NOMO-1 treated with dmso at 0.1 percent for 144 hours (cell line): ENCODE measurements around the gene IFI27L1.

ENCODE experiments used
- DNase-seq: peaks from one replicate; lab custom pipeline; 2025; ENCODE audit not compliant: unreplicated experiment; lab: John Stamatoyannopoulos, UW

The IFI27L1 gene

DNA sequence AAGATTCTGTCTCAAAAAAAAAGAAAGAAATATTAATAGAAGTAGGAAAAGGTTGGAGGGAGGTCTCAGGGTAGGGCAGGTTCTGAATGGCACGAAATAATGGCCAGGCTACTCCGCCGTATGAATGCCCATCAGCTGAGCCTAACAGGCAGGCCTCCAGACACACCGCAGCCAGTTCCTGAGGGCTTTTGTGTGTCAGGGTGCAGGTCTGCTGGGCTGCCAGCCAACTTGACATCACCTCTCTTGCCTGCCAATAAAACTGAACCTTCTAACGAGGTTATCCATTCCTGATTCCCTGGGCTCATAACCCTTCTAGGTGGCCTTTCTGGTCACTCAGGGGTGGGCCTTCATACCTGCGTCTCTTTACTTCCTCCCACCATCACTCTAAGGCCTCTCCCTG, 32.4 kb downstream of the IFI27L1 start:
- DNase-seq: no peak

DNA sequence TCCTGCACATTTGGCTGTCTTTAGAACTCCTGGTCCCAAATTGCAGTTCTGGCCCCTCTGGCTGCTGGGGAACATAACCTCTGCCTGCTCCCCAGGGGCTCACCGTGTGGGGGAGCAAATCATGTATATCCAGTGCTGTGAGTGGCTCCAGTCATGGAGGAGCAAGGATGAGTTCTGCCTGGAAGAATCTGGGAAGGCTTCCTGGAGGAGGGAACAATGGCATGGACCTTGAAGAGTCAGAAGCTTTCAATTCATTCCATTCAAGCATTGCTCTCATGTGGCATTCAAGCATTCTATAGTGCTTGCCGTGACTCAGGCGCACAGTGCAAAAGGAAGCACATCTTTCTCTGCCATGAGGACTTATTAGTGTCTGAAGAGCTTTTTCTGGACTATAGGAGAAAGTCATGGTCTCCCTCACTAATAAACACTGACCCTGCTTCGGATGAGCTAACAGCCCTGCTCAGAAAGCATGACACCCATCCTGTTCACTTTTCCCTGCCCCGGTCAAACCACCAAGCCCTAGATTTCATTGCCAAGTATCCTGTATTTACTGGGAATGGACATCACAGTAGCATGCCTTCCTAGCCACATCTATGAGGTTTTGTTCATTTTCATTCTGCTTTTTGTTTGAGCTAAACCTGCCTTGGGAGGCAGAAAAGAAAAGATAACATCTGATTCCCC, 32.9 kb downstream of the IFI27L1 start:
- DNase-seq: no peak

DNA sequence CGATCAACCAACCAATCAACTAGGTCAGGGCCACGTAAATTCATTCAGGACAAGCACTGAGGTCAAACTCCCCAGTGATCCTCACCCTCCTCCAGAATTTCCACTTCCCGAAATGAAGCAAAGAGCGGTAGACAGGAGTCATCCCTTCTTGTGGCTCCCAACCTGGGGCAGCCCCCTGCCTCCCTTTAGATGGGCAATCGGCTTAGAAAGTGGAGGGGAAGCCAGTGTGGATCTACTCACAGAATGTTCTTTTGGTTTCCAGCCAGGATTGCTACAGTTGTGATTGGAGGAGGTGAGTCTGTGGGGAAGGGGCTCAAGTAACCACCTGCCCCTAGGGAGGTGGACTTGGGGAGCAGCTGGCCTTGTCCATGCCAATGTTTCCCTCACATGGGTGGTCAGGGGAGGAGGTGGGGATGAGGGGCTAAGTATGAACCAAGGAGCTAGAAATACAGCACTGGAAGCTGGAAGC, 33.5 kb downstream of the IFI27L1 start:
- no peak for DNase-seq

DNA sequence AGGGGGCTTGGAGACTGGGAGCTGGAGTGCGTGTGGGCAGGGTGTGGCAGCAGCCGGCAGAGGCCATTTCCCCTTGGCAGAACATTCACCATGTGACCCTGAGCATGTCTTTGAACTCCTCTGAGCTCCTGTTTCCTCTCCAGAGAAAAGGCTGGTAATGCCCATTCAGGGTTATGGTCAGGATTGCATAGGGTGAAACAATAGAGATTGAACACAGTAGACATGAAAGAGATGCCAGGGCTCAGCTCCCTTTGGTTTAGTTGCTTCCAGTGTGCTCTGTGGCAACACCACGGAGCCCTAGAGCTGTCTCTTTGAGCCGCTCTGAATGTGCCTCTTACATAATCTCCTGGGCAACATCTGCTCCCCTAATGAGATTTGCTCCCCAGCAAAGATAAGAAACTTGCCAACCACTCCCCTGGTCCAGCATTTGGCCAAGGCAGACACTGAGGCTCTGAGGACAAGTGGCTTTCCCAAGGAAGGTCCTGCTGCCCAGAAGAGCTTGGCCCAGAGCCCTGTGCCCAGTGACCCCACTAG, 34.0 kb downstream of the IFI27L1 start:
- no peak for DNase-seq

DNA sequence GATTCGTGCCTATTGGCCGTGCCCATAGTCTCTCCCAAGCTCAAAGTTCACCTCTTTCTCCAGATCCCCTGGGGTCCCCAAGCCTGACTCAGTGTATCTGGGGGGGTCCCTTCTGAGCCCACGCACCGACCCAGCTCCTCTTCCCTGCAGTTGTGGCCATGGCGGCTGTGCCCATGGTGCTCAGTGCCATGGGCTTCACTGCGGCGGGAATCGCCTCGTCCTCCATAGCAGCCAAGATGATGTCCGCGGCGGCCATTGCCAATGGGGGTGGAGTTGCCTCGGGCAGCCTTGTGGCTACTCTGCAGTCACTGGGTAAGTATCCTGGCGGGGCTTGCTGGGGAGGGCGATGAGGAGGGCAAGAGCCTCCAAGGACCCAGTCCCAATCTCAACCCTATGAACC, 34.5 kb downstream of the IFI27L1 start:
- no peak for DNase-seq

DNA sequence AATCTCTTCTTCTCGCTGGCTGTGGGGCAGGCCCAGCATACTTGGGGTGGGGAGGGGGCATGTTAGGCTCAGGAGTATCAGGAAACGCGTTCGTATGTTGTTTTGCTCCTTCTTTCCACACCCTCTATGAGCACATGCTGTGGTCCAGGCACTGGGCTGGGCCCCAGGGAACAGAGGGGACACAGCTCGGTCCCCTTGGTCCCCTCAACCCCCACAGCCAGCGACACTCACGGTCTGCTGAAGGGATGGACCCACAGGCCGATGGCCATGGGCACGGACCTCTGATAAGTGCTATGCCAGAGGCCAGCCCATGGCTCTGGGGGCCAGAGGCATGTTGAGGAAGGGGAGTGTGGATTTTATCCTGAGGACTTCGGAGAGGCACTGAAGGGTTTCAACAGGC, 35.6 kb downstream of the IFI27L1 start:
- DNase-seq: no peak

DNA sequence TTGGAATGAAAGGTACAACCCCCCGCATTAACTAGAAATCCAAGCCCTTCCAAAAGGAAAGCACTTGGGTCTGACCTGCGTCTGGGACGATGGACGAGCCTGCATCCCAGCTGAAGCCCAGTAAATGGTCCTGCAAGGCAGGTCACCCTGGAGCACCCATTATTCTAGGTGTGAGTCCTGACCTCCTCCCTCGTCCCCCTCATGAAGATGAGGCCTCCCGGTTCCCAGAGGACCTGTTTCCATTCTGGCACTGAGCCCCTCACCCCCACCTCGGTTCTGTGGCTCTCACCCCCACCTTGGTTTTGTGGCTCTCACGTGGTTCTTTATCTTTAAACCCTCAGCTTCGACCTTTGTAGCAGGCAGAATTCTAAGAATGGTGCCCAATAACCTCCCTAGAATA, 36.7 kb downstream of the IFI27L1 start:
- no peak for DNase-seq

DNA sequence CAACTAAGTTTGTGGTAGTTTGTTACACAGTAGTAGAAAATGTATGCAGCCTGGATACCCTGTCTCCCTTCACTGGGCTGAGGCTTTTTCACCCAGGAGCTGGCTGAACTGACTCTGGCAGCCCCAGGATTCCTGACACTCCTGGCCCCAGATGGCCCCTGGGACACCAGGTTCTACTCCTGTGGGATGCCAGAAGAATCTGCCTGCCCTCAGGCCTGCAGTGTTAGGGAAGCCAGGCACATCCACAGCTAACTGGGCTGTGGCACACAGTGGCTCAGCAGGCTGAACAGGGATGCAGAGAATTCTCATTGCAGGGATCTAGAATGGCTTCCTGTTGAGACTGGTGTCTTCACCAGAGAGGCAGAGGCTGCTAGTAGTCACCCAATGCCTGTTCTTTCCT, 38.0 kb downstream of the IFI27L1 start:
- no peak for DNase-seq

DNA sequence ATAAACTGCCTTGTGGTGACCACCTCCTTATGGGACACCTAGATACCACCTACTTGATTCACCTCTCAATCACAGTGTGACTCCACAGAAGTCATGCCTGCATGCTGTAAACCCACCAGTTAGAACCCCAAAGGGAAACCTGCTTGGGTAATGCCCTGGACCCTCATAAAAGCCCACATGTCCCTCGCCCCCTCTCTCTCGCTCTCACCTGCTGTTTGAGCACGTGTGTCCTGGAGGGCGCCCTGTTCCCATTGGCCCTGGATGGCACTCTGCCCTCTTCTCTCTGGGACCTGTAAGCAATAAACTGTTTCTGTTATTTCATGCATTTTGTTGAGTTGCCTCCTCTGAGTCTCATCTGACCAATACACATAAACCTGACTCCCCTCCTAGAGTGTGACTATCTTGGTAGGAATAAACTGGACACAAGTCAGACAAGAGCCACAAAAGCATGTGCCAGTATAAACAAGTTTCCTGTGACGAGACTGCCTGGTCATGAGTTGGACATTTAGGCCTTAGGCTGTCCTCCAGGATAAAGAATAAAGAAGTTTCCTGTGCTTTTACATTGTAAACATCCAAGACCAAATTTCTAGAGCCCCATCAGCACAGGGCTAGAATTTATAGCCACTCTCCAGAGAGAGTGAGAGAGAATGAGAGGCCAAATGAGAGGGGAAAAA, 39.7 kb downstream of the IFI27L1 start:
- DNase-seq: no peak

DNA sequence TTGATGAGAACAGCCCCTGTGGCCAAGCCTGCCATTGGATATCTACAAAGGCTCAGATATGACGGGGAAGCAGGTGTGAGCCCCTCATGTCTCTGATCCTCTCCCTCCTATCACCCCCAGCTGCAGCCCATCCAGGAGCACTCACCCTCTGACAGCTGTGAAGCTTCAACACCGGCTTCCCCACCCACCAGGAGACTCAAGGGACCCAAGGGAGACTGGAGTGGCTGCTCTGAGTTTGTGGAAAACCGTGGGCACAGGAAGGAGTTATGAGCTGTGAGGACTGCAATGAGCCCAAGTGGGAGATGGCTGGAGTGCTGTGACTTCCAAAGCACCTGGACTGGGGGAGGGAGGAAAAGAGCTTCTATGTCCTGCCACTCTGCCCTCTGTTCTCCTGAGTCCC, 40.4 kb downstream of the IFI27L1 start:
- no peak for DNase-seq

DNA sequence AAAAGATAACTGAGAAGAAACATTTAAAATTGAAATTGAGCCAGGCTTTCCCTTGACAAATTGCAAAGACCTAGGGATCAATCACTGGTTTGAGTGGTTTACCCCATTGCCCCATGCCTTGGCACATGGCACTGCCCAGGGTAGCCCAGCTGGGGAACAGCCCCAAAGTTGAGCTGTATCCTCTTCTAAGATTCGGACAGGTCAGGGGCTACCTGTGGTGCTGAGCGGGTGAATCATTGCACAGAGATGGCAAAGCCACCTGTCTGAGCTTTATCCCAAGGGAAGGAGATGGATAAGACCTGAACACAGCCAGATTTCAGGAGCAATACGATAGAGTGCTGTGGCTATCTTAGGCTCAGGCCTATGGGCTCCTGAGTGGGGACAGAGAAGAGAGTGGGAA, 41.3 kb downstream of the IFI27L1 start:
- no peak for DNase-seq

DNA sequence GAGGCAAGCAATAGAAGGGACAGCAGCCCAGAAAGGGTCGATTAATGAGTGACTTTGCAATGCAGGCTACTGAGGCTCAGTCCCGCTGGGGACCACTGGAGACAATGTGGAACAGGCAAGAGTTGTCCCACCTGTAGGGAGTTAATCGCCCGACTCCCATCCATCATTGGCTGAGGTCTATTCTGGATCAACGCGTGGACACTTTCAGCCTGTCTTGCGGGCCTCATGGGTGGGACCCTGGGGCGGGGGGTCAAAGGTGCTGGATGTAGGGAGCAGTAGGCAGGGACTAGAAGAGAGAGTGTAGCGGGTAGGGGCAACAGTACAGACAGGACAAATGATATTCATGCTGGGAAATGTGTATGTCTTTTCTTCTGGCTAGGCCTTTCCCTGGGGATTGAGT, 42.2 kb downstream of the IFI27L1 start:
- no peak for DNase-seq

DNA sequence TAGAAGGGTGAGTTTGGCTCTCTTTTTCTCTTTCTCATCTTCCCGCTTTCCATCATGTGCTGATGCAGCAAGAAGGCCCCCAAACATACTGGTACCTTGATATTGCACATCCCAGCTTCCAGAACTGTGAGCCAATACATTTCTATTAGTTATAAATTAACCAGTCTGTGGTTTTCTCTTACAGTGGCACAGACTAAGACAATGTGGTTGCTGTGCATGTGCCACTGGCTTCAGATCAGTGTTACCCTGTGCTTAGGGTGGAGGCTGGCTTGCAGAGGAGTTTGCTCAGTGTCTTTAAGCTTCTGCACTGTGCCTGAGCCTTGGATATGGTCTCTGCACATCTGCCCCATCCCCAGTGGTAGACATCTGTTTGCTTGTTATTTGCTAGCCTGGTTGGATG, 42.8 kb downstream of the IFI27L1 start:
- DNase-seq: no peak

DNA sequence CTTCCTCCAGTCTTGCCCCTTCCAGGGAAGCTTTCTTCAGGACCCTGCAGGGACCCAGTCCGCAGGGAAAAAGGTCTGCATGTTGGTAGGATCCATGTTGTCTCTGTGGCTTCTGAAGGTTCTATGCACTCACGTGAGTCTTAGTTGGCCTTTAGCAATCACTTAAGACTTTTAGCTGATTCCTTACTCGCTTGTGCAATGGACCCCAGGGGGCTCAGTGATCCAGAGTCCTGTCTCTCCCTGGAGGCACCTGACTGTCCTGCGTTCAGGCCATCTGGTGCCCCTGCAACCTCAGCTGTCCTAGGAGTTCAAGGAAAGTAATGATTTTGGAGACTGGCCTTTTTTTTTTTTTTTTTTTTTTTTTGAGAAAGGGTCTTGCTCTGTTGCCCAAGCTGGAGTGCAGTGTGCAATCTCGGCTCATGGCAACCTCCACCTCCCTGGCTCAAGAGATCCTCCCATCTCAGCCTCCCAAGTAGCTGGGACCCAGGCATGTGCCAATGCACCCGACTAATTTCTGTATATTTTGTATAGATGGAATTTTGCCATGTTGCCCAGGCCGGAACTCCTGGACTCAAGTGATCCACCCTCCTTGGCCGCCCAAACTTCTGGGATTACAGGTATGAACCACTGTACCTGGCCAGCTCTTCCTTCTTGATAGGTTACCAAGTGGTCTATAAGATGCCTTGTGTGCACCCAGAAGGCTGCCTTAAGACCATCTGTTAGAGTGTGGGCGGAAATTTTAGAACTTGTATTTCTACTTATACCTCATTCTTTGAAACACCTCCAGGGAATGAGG, 43.7 kb downstream of the IFI27L1 start:
- no peak for DNase-seq

DNA sequence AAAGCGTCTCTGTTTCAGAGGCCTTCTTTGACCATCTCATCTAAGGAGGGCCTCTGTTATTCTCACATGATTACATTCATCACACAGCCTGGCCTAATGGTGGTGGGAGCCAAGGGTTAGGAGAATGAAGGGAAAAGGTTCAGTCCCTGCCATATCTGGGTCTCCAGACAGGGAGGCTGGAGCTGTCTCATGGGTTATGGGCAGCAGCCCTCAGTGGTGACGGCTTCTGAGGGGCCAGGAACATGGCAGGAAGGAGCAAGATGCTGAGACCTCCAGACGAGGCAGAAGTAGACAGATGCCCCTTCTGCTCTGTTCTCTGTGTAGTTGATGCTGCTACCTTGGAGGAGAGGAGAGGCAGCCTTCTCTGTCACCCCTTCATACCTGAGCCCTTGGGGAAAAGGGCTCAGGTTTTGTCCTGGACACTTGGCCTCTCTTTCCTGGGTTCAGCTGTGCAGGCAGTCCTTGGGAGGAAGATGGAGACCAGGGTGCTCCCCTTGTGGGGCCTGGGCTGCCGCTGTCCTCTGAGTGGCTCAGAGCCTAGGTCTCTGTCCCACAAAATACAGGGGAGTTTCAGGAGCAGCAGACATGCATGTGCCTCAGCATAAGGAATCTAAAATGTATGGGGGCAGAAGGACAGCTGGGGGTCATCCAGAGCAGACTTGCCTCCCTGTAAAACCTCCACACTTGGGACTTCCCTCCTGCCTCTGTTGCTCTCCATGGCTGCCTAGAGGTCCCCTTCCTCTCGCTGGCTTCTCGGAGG, 44.7 kb downstream of the IFI27L1 start:
- DNase-seq: no peak

DNA sequence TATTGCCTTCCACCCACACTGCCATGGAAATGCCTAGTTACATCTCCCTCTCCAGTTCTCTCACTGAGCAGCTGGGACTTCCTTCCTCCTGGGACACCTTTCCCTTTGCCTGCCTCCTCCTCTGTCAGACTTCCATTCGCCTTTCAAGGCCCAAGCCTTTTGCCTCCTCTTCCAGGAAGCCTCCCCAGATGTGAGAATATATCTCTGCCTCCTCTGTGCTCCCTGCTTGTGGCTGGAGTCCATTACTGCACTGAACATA, 45.2 kb downstream of the IFI27L1 start:
- DNase-seq: no peak

DNA sequence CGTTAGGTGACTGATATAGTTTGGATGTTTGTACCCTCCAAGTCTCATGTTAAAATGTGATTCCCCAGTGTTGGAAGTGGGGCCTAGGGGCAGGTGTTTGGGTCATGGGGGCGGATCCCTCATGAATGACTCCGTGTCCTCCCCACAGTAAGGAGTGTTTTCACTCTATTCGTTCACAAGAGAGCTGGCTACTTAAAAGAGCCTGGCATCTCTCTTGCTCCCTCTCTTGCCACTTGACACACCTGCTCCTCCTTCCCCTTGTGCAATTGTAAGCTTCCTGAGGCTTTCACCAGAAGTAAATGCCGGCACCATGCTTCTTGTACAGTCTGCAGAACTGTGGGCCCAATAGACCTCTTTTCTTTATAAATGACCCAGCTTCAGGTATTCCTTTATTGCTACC, 45.7 kb downstream of the IFI27L1 start:
- DNase-seq: no peak

DNA sequence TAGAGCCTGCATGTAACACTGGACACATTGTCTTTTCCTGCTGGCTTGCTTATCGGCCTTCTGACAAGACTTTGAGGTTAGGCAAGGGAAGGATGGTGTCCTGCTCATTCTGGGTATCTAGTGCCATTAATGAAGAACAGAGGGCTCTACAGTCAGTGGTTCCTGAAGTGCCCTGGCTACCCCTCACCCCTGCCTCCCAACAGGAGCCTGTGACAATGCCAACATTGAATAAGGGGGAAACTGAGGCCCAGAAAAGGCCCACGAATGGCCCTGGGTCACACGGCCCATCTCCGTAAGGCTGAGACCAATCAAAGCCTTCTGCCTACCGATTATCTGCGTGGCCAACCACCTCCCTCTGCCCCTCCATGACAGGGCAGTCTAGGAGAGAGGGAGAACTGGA, 46.2 kb downstream of the IFI27L1 start:
- DNase-seq: no peak

DNA sequence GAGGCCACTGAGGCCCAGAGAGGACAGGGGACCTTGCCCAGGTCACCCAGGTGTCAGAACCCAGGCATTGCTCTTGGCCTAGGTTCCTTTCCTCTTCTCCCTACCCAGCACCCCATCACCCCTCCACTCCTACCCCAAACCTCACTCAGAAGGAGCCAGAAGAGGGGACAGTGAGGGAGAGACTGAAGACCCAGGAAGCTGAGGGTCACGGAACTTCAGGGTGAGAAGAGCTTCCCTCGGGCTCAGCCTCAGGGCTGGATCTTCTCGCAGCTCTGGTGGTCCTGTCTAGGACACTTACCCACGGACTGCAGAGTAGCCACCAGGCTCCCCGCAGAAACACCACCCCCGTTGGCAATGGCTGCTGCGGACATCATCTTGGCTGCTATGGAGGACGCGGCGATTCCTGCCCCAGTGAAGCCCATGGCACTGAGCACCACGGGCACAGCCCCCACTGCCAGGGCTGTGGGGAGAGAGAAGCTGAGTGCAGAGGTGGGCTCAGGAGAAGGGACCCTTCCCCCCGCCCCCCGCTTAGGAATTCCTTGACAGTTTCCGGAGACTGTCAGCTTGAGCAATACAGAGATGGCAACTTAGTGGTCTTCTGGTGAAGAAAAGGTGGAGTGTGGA, 47.2 kb downstream of the IFI27L1 start:
- DNase-seq: no peak

DNA sequence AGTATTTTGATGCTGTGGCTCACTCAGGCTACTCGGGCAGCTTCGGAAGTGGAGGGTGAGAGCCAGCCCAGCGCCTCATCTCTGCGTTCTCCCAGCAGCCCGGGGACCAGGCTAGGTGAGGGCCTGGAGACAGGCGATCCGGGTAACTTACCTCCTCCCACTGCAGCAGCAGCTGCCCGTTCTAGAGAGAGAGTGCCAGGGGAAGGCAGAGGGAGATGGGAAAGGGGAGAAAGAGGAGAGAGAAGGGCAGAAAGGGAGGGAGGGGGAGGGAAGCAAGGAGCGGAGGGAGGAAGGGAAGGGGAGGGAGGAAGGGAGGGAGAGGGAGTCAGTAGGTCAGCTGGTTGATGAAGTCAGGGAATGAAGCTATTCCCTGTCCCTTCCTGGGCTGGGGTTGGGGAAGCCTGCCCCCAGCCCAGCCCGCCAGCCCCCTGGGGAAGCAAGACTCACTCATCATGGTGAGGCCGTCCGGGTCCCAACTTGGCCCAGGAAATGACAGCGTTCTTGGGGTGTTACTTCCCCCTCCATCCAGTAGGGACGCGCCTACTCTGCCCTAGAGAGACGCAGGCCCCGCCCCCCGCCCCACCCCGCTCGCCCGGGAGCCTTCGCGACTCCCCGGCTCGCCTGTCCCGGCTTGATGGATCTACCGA, 48.1 kb downstream of the IFI27L1 start, which contains the start of gene IFI27L2:
Gene IFI27L2, minus strand, starts transcription at position 494 of the 647 bp plus-strand sequence. Its CDS starts 40 bp downstream, at position 454.
- DNase-seq: peak; percentile 48
